A375 (cell line): ENCODE data around the gene PTGFR. TPM values are rescaled to one million over a fixed set of nuclear protein-coding genes. Genes with fewer than 3 reads are reported as not detected.

ENCODE experiments used
- total RNA-seq: library from RNA; depleted of rRNA; stranded (reverse); fragments of >200 nt; shearing (Covaris generic); gene quantifications from 2 replicates; pipeline ENCODE4 v1.2.3, GENCODE V29; 2014; rRNA removed

The PTGFR gene
- total RNA-seq: 0.13 and 0.91 TPM in 2 replicates

GRCh38 chr1:78490861-78491450, at the start of gene PTGFR:
Gene PTGFR, plus strand, starts transcription at chr1:78490974. Its CDS starts 1,770 bp downstream, at chr1:78492744.

Other genes starting within 250 kb of the PTGFR start
- gene IFI44L, start 129.5 kb downstream of the PTGFR start, total RNA-seq: 0.34 and 1.1 TPM in 2 replicates
- gene IFI44, start 158.9 kb downstream of the PTGFR start, total RNA-seq: 23.5 and 29.3 TPM in 2 replicates